Measurements from ENCODE around the gene FMNL2. TPM values are rescaled to one million over a fixed set of nuclear protein-coding genes. Genes with fewer than 3 reads are reported as not detected.

FMNL2 gene
- total RNA-seq, 1 experiment from 2014 or later, result 33.6 TPM

DNA sequence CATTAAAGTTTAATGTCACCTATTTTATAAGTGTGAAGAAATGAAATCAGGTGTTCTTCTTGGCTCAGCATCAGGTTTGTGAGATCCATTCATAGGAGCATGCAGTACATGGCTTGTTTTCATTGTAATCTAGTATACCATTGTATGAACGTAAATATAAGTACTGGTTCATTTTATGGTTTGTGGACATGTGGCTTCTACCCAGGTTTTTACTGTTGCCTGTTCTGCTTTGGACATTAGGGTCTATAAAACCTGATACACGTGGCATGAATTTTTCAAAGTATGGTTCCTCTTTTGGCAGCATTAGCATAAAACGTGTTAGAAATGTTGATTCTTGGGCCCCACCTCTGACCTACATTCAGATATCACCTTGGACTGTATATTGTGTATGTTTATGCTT is 206.7 kb downstream of the FMNL2 start:
- H3K9me3 ChIP-seq (ENCODE audit: control insufficient read depth, insufficient read depth, low read depth, low read length), result no peaks in the 10 kb centered on the region
- ChIA-PET CTCF (no interaction called here), POLR2A (no interaction called here)
- no peaks in the 10 kb centered on the region; the same call in 1 of the 2 replicates for H3K36me3 ChIP-seq (ENCODE audit: control insufficient read depth, insufficient read depth, low read length)
- TF ChIP-seq SIN3A (IDR thresholded peaks at IDR 0.05; ENCODE audit: borderline replicate concordance, insufficient read depth, low read depth, low read length) (no peak), POLR2AphosphoS5 (IDR thresholded peaks at IDR 0.05; ENCODE audit: low read depth, low read length) (no peak), TCF7L2 (IDR thresholded peaks at IDR 0.05; ENCODE audit: low read depth, low read length) (no peak)
- TF ChIP-seq, protein P1, sequence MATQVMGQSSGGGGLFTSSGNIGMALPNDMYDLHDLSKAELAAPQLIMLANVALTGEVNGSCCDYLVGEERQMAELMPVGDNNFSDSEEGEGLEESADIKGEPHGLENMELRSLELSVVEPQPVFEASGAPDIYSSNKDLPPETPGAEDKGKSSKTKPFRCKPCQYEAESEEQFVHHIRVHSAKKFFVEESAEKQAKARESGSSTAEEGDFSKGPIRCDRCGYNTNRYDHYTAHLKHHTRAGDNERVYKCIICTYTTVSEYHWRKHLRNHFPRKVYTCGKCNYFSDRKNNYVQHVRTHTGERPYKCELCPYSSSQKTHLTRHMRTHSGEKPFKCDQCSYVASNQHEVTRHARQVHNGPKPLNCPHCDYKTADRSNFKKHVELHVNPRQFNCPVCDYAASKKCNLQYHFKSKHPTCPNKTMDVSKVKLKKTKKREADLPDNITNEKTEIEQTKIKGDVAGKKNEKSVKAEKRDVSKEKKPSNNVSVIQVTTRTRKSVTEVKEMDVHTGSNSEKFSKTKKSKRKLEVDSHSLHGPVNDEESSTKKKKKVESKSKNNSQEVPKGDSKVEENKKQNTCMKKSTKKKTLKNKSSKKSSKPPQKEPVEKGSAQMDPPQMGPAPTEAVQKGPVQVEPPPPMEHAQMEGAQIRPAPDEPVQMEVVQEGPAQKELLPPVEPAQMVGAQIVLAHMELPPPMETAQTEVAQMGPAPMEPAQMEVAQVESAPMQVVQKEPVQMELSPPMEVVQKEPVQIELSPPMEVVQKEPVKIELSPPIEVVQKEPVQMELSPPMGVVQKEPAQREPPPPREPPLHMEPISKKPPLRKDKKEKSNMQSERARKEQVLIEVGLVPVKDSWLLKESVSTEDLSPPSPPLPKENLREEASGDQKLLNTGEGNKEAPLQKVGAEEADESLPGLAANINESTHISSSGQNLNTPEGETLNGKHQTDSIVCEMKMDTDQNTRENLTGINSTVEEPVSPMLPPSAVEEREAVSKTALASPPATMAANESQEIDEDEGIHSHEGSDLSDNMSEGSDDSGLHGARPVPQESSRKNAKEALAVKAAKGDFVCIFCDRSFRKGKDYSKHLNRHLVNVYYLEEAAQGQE (IDR thresholded peaks at IDR 0.05; ENCODE audit: insufficient read depth in 1 of 2, low read depth in 2 of 2, low read length in 1 of 2), result no peak
- TF ChIP-seq, protein P2, sequence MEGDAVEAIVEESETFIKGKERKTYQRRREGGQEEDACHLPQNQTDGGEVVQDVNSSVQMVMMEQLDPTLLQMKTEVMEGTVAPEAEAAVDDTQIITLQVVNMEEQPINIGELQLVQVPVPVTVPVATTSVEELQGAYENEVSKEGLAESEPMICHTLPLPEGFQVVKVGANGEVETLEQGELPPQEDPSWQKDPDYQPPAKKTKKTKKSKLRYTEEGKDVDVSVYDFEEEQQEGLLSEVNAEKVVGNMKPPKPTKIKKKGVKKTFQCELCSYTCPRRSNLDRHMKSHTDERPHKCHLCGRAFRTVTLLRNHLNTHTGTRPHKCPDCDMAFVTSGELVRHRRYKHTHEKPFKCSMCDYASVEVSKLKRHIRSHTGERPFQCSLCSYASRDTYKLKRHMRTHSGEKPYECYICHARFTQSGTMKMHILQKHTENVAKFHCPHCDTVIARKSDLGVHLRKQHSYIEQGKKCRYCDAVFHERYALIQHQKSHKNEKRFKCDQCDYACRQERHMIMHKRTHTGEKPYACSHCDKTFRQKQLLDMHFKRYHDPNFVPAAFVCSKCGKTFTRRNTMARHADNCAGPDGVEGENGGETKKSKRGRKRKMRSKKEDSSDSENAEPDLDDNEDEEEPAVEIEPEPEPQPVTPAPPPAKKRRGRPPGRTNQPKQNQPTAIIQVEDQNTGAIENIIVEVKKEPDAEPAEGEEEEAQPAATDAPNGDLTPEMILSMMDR (IDR thresholded peaks at IDR 0.05), result no peak
- ATAC-seq (no peak), DNase-seq (ENCODE audit: low read depth, low spot score) (no peak)
- H3K4me3 ChIP-seq (ENCODE audit: low read depth in 2 of 2, low read length in 2 of 2), result no peak overlapping the region
- H3K27me3 ChIP-seq (ENCODE audit: control insufficient read depth, insufficient read depth, low read length), result no peaks in the 10 kb centered on the region
- H3K4me1 ChIP-seq (ENCODE audit: control insufficient read depth, insufficient read depth, low read length), result peaks cover 20% of the 10 kb centered on the region
- H3K27ac ChIP-seq (ENCODE audit: low read length), result no peak overlapping the region
- in situ Hi-C loops (cut with HindIII; ENCODE audit: low pct_unique_long_range_greater_than_20kb, low sequenced_read_pairs) (no loop called here), intact Hi-C loops (cut with micrococcal nuclease; ENCODE audit: unreplicated experiment) (no loop called here)
- BruUV-seq (replicated peaks), result no TSS peak

DNA sequence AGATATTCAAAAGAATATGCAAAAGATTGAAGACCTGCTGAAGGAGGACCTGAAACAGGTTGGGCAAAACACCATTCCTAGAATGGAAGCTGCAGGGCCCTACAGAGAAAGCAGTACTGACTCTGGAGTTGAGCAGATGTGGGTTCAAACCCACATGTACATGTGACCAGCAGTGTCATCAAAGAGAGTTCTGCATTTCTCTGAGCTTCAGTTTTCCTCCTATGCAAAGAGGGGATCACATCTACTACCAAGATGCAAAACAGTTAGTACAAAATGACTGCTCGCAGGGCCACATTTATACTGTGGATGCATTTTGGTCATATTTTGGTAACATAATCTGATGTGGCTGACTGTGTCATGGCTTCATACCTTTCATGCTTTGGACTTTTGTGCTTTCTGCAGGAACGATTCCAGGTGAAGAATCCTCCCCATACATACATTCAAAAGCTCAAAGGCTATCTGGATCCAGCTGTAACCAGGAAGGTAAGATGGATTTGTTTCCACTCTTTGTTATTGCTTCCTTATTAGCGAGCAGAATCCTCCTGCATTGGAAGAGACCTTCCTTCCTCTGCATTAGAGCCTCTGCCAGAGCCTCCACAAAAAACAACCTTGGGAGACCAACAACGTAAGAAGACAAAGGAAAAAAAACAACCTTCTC is 207.5 kb downstream of the FMNL2 start:
- BruUV-seq (replicated peaks), result no TSS peak
- in situ Hi-C loops (cut with HindIII; ENCODE audit: low pct_unique_long_range_greater_than_20kb, low sequenced_read_pairs), result no loop called here
- Histone ChIP-seq H3K27me3 (ENCODE audit: control insufficient read depth, insufficient read depth, low read length) (no peaks in the 10 kb centered on the region), H3K4me3 (ENCODE audit: low read depth in 2 of 2, low read length in 2 of 2) (no peak overlapping the region), H3K9me3 (ENCODE audit: control insufficient read depth, insufficient read depth, low read depth, low read length) (no peaks in the 10 kb centered on the region), H3K36me3 (ENCODE audit: control insufficient read depth, insufficient read depth, low read length) (no peaks in the 10 kb centered on the region; the same call in 1 of the 2 replicates), H3K4me1 (ENCODE audit: control insufficient read depth, insufficient read depth, low read length) (peaks cover 20% of the 10 kb centered on the region), H3K27ac (ENCODE audit: low read length) (peak overlapping the region; percentile 32)
- ChIA-PET CTCF (no interaction called here), POLR2A (interaction anchor here (0.7 kb wide), 1 partner anchor 249 kb away, joined by 3 read pairs; no protein-coding TSS in a partner anchor)
- TF ChIP-seq, protein P2 (IDR thresholded peaks at IDR 0.05), result no peak
- TF ChIP-seq, protein P1 (IDR thresholded peaks at IDR 0.05; ENCODE audit: insufficient read depth in 1 of 2, low read depth in 2 of 2, low read length in 1 of 2), result no peak
- TF ChIP-seq SIN3A (IDR thresholded peaks at IDR 0.05; ENCODE audit: borderline replicate concordance, insufficient read depth, low read depth, low read length) (no peak), POLR2AphosphoS5 (IDR thresholded peaks at IDR 0.05; ENCODE audit: low read depth, low read length) (no peak), TCF7L2 (IDR thresholded peaks at IDR 0.05; ENCODE audit: low read depth, low read length) (no peak)
- intact Hi-C loops (cut with micrococcal nuclease; ENCODE audit: unreplicated experiment), result no loop called here
- DNase-seq (ENCODE audit: low read depth, low spot score), result no peak
- ATAC-seq, result peak; percentile 44

Data from Panc1 (cell line).